ENCODE data around the gene KDM4C. TPM values are rescaled to one million over a fixed set of nuclear protein-coding genes. Genes with fewer than 3 reads are reported as not detected.

The KDM4C gene
- total and polyA plus RNA-seq, 2 donors (not counting 1 experiment from before 2014, with no cell fraction given) = 49.7 to 141 TPM

- H3K9me3 Mint-ChIP-seq (ENCODE audit: insufficient read depth) = no peaks in the 10 kb centered on the region
- peaks cover 68% of the 10 kb centered on the region for H3K79me2 ChIP-seq (ENCODE audit: control insufficient read depth, insufficient read depth, low read length)
- peaks cover 34% of the 10 kb centered on the region for H4K20me1 ChIP-seq (ENCODE audit: control insufficient read depth, insufficient read depth, low read length, poor library complexity, severe bottlenecking)
- H3K4me3 ChIP-seq (ENCODE audit: control extremely low read depth in 1 of 5, extremely low read depth in 1 of 5, insufficient read depth in 1 of 5, low read depth in 2 of 5, low read length in 4 of 5) = no peak overlapping the region
- H3K9ac ChIP-seq (ENCODE audit: low read length) = no peak overlapping the region
- no peak overlapping the region for H3K27ac Mint-ChIP-seq
- ChIA-PET POLR2A (no interaction called here), CTCF (no interaction called here)
- H2AFZ ChIP-seq (ENCODE audit: insufficient read depth, low read depth, low read length, poor library complexity, severe bottlenecking) = no peak overlapping the region
- H3K4me3 Mint-ChIP-seq = no peak overlapping the region
- H3K9me3 ChIP-seq (ENCODE audit: control extremely low read depth in 1 of 3, control insufficient read depth in 2 of 3, insufficient read depth in 1 of 3, low read length in 2 of 3) = no peaks in the 10 kb centered on the region
- intact Hi-C loops (cut with micrococcal nuclease) = loop anchor here (2.0 kb wide), 1 partner anchor 17 kb away; no protein-coding TSS in a partner anchor
- H3K27ac ChIP-seq (ENCODE audit: low read length in 2 of 2) = no peak overlapping the region
- no peak for TF ChIP-seq CTCF (IDR thresholded peaks at IDR 0.05)
- TF ChIP-seq EZH2 (IDR thresholded peaks at IDR 0.05; ENCODE audit: borderline replicate concordance, insufficient read depth, low read depth, low read length, poor library complexity, severe bottlenecking) = no peak
- no CpG with 5 or more reads among the region's 1 CpG for WGBS (ENCODE audit: insufficient coverage)
- H3K4me1 ChIP-seq (ENCODE audit: control insufficient read depth in 2 of 2, insufficient read depth in 2 of 2, low read length in 2 of 2) = peaks cover 10 to 13% of the 10 kb centered on the region in 2 donors
- H3K4me2 ChIP-seq (replicated peaks; ENCODE audit: low read depth, low read length, poor library complexity, severe bottlenecking) = no peak overlapping the region
- ATAC-seq (ENCODE audit: low read depth) = no peak
- H3K27me3 ChIP-seq (replicated peaks in 1 of 4; ENCODE audit: control extremely low read depth in 1 of 4, control insufficient read depth in 3 of 4, insufficient read depth in 4 of 4, low read length in 3 of 4) = no peaks in the 10 kb centered on the region
- H3K36me3 ChIP-seq (replicated peaks in 1 of 2; ENCODE audit: control extremely low read depth in 1 of 2, control insufficient read depth in 1 of 2, extremely low read depth in 1 of 2, insufficient read depth in 2 of 2, low read length in 1 of 2) = peaks cover 5 to 51% of the 10 kb centered on the region in 2 experiments
- peaks cover 11% of the 10 kb centered on the region for H3K4me1 Mint-ChIP-seq
- no peaks in the 10 kb centered on the region for H3K27me3 Mint-ChIP-seq
- no peak for DNase-seq
These were observed 138.0 kb downstream of the KDM4C start for GRCh38 chr9:6895754-6896153.

GRCh38 chr9:6896562-6896961 lies 138.8 kb downstream of the KDM4C start:
- Histone ChIP-seq H3K9me3 (ENCODE audit: control extremely low read depth in 1 of 3, control insufficient read depth in 2 of 3, insufficient read depth in 1 of 3, low read length in 2 of 3) (no peaks in the 10 kb centered on the region), H3K4me3 (ENCODE audit: control extremely low read depth in 1 of 5, extremely low read depth in 1 of 5, insufficient read depth in 1 of 5, low read depth in 2 of 5, low read length in 4 of 5) (no peak overlapping the region), H3K79me2 (ENCODE audit: control insufficient read depth, insufficient read depth, low read length) (peaks cover 72% of the 10 kb centered on the region), H3K4me1 (ENCODE audit: control insufficient read depth in 2 of 2, insufficient read depth in 2 of 2, low read length in 2 of 2) (peaks cover 6 to 9% of the 10 kb centered on the region in 2 donors), H2AFZ (ENCODE audit: insufficient read depth, low read depth, low read length, poor library complexity, severe bottlenecking) (no peak overlapping the region), H3K27me3 (replicated peaks in 1 of 4; ENCODE audit: control extremely low read depth in 1 of 4, control insufficient read depth in 3 of 4, insufficient read depth in 4 of 4, low read length in 3 of 4) (no peaks in the 10 kb centered on the region), H3K9ac (ENCODE audit: low read length) (no peak overlapping the region), H3K4me2 (replicated peaks; ENCODE audit: low read depth, low read length, poor library complexity, severe bottlenecking) (no peak overlapping the region), H3K36me3 (replicated peaks in 1 of 2; ENCODE audit: control extremely low read depth in 1 of 2, control insufficient read depth in 1 of 2, extremely low read depth in 1 of 2, insufficient read depth in 2 of 2, low read length in 1 of 2) (peaks cover 5 to 57% of the 10 kb centered on the region in 2 experiments), H3K27ac (ENCODE audit: low read length in 2 of 2) (no peak overlapping the region), H4K20me1 (ENCODE audit: control insufficient read depth, insufficient read depth, low read length, poor library complexity, severe bottlenecking) (peaks cover 42% of the 10 kb centered on the region)
- no peak overlapping the region for H3K4me3 Mint-ChIP-seq
- no peak for ATAC-seq (ENCODE audit: low read depth)
- no peaks in the 10 kb centered on the region for H3K27me3 Mint-ChIP-seq
- TF ChIP-seq EZH2 (IDR thresholded peaks at IDR 0.05; ENCODE audit: borderline replicate concordance, insufficient read depth, low read depth, low read length, poor library complexity, severe bottlenecking) (no peak), CTCF (IDR thresholded peaks at IDR 0.05) (no peak)
- POLR2A ChIA-PET = no interaction called here
- CTCF ChIA-PET = no interaction called here
- 100% methylated on average over 1 of the region's 2 CpGs for WGBS (ENCODE audit: insufficient coverage)
- no peak for DNase-seq
- no peaks in the 10 kb centered on the region for H3K9me3 Mint-ChIP-seq (ENCODE audit: insufficient read depth)
- no peak overlapping the region for H3K27ac Mint-ChIP-seq
- intact Hi-C loops (cut with micrococcal nuclease) = no loop called here
- peaks cover 9% of the 10 kb centered on the region for H3K4me1 Mint-ChIP-seq
